SK-N-SH treated with all-trans-retinoic acid at 6 μM for 48 hours (cell line): ENCODE data around the gene NRXN3.
"Not testable (repeated sequence)": the region's sequence is repeated elsewhere in the genome, so short reads cannot be mapped to it uniquely, and the experiment has no call there.

Source experiments
- ATAC-seq: fragments of 200-7000 bp; cut with Tn5 transposase; 3 replicates; pipeline ENCODE4 v1.9.1; 2020; ENCODE audit warnings: mild to moderate bottlenecking, moderate library complexity
- ARNTL ChIP-seq: fragments of 450-650 bp; formaldehyde crosslinking; IDR thresholded peaks from 2 replicates; pipeline ENCODE4 v1.5.0; 2020; ENCODE audit warnings: low read depth, mild to moderate bottlenecking, moderate library complexity, borderline replicate concordance
- BACH2 ChIP-seq: fragments of 250-450 bp; sonication (Bioruptor Pico); IDR thresholded peaks from 2 replicates; pipeline ENCODE4 v1.9.0; 2021; ENCODE audit warnings: mild to moderate bottlenecking, borderline replicate concordance
- CREB5 ChIP-seq: fragments of 250-450 bp; sonication (Bioruptor Pico); IDR thresholded peaks from 2 replicates; pipeline ENCODE4 v1.5.1; 2020; ENCODE audit warnings: low read depth, mild to moderate bottlenecking, moderate library complexity
- CSDC2 ChIP-seq: fragments of 250-450 bp; sonication (Bioruptor Pico); IDR thresholded peaks from 2 replicates; pipeline ENCODE4 v1.5.0; 2020; ENCODE audit warnings: mild to moderate bottlenecking, moderate library complexity
- CSRNP3 ChIP-seq: fragments of 250-450 bp; sonication (Bioruptor Pico); IDR thresholded peaks from 2 replicates; pipeline ENCODE4 v1.5.1; 2021; ENCODE audit warnings: mild to moderate bottlenecking, moderate library complexity
- ESRRG ChIP-seq: fragments of 250-450 bp; sonication (Bioruptor Pico); IDR thresholded peaks from 2 replicates; pipeline ENCODE4 v1.6.1; 2021; ENCODE audit warnings: mild to moderate bottlenecking
- GLIS3 ChIP-seq: fragments of 250-450 bp; sonication (Bioruptor Pico); IDR thresholded peaks from 2 replicates; pipeline ENCODE4 v1.5.0; 2020; ENCODE audit warnings: mild to moderate bottlenecking, moderate library complexity
- ISL1 ChIP-seq: fragments of 250-450 bp; sonication (Bioruptor Pico); IDR thresholded peaks from 2 replicates; pipeline ENCODE4 v2.1.2; 2022; ENCODE audit warnings: mild to moderate bottlenecking, moderate library complexity
- OSR1 ChIP-seq: fragments of 250-450 bp; sonication (Bioruptor Pico); IDR thresholded peaks from 2 replicates; pipeline ENCODE4 v1.8.0; 2022; ENCODE audit warnings: moderate library complexity, mild to moderate bottlenecking, inconsistent platforms
- PATZ1 ChIP-seq: fragments of 250-450 bp; sonication (Bioruptor Pico); IDR thresholded peaks from 2 replicates; pipeline ENCODE4 v1.8.0; 2020; ENCODE audit warnings: mild to moderate bottlenecking, moderate library complexity, borderline replicate concordance
- POU6F1 ChIP-seq: fragments of 250-450 bp; sonication (Bioruptor Pico); IDR thresholded peaks from 2 replicates; pipeline ENCODE4 v1.8.0; 2021; ENCODE audit warnings: low read depth, mild to moderate bottlenecking, moderate library complexity, borderline replicate concordance
- PPARA ChIP-seq: fragments of 250-450 bp; sonication (Bioruptor Pico); IDR thresholded peaks from 2 replicates; pipeline ENCODE4 v1.5.0; 2020; ENCODE audit warnings: mild to moderate bottlenecking, borderline replicate concordance
- RARB ChIP-seq: fragments of 250-450 bp; sonication (Bioruptor Pico); IDR thresholded peaks from 2 replicates; pipeline ENCODE4 v1.8.0; 2021; ENCODE audit warnings: mild to moderate bottlenecking, moderate library complexity
- SNAI2 ChIP-seq: fragments of 250-450 bp; sonication (Bioruptor Pico); IDR thresholded peaks from 2 replicates; pipeline ENCODE4 v1.5.0; 2020; ENCODE audit warnings: mild to moderate bottlenecking, moderate library complexity
- TCF4 ChIP-seq: fragments of 250-450 bp; sonication (Bioruptor Pico); IDR thresholded peaks from 2 replicates; pipeline ENCODE4 v1.8.0; 2021; ENCODE audit warnings: mild to moderate bottlenecking, moderate library complexity, borderline replicate concordance
- TOX ChIP-seq: fragments of 250-450 bp; sonication (Bioruptor Pico); IDR thresholded peaks from 2 replicates; pipeline ENCODE4 v1.8.0; 2021; ENCODE audit warnings: mild to moderate bottlenecking, moderate library complexity, borderline replicate concordance
- TSHZ2 ChIP-seq: fragments of 250-450 bp; sonication (Bioruptor Pico); IDR thresholded peaks from 2 replicates; pipeline ENCODE4 v1.5.0; 2020; ENCODE audit warnings: mild to moderate bottlenecking, moderate library complexity
- ZC3H10 ChIP-seq: fragments of 250-450 bp; sonication (Bioruptor Pico); IDR thresholded peaks from 2 replicates; pipeline ENCODE4 v1.5.1; 2021; ENCODE audit warnings: mild to moderate bottlenecking, moderate library complexity
- ZFP30 ChIP-seq: fragments of 450-650 bp; formaldehyde crosslinking; IDR thresholded peaks from 2 replicates; pipeline ENCODE4 v1.5.0; 2022; ENCODE audit warnings: mild to moderate bottlenecking, moderate library complexity
- ZNF565 ChIP-seq: fragments of 450-650 bp; formaldehyde crosslinking; conservative IDR thresholded peaks from 2 replicates; pipeline ENCODE4 v1.5.0; 2020; ENCODE audit warnings: low read depth, mild to moderate bottlenecking, moderate library complexity
- ZNF70 ChIP-seq: fragments of 450-650 bp; formaldehyde crosslinking; IDR thresholded peaks from 2 replicates; pipeline ENCODE4 v1.5.0; 2020; ENCODE audit warnings: mild to moderate bottlenecking, moderate library complexity
- ZNF8 ChIP-seq: fragments of 450-650 bp; formaldehyde crosslinking; IDR thresholded peaks from 2 replicates; pipeline ENCODE4 v1.5.0; 2020; ENCODE audit warnings: mild to moderate bottlenecking, moderate library complexity

The NRXN3 gene

GRCh38 chr14:79766511-79766910, 1596.3 kb downstream of the NRXN3 start:
- no peak for TF ChIP-seq TCF4 (CRISPR knock-in tag)
- no peak for TF ChIP-seq CSDC2 (CRISPR knock-in tag)
- TF ChIP-seq OSR1 (CRISPR knock-in tag) = no peak
- TF ChIP-seq ZC3H10 (CRISPR knock-in tag) = no peak
- TF ChIP-seq PATZ1 (CRISPR knock-in tag) = no peak
- no peak for TF ChIP-seq CSRNP3 (CRISPR knock-in tag)
- TF ChIP-seq PPARA (CRISPR knock-in tag) = no peak
- no peak for TF ChIP-seq SNAI2
- no peak for TF ChIP-seq GLIS3 (CRISPR knock-in tag)
- TF ChIP-seq ESRRG (CRISPR knock-in tag) = no peak
- no peak for TF ChIP-seq ZNF565 (CRISPR knock-in tag)
- no peak for TF ChIP-seq ISL1 (CRISPR knock-in tag)
- no peak for TF ChIP-seq ZFP30 (CRISPR knock-in tag)
- TF ChIP-seq RARB = no peak
- TF ChIP-seq TOX (CRISPR knock-in tag) = no peak
- no peak for ATAC-seq

- no peak for ATAC-seq
- TF ChIP-seq SNAI2 = no peak
- TF ChIP-seq ZNF70 (CRISPR knock-in tag) = no peak
- no peak for TF ChIP-seq POU6F1
- no peak for TF ChIP-seq BACH2
- no peak for TF ChIP-seq CREB5 (CRISPR knock-in tag)
- TF ChIP-seq RARB = no peak
- TF ChIP-seq OSR1 (CRISPR knock-in tag) = no peak
- TF ChIP-seq ESRRG (CRISPR knock-in tag) = no peak
- TF ChIP-seq TSHZ2 (CRISPR knock-in tag) = no peak
- no peak for TF ChIP-seq ZNF8 (CRISPR knock-in tag)
- TF ChIP-seq ARNTL = no peak
- TF ChIP-seq PATZ1 (CRISPR knock-in tag) = no peak
- TF ChIP-seq ISL1 (CRISPR knock-in tag) = no peak
- TF ChIP-seq ZFP30 (CRISPR knock-in tag) = no peak
- no peak for TF ChIP-seq PPARA (CRISPR knock-in tag)
- no peak for TF ChIP-seq CSRNP3 (CRISPR knock-in tag)
- no peak for TF ChIP-seq TCF4 (CRISPR knock-in tag)
Observed at GRCh38 chr14:79767251-79767650, 1597.1 kb downstream of the NRXN3 start.

GRCh38 chr14:79767721-79768120, 1597.5 kb downstream of the NRXN3 start:
- not testable (repeated sequence) for ATAC-seq
